ENCODE results near the gene GFI1B.
A peak's percentile ranks its signal among the peaks of the same experiment; 100 is the strongest.

The GFI1B gene

GRCh38 chr9:132986640-132987620 is 8.4 kb downstream of the GFI1B start:
- Histone ChIP-seq H3K9me3 (ENCODE audit: insufficient read depth, low read depth, low read length) (no peaks in the 10 kb centered on the region), H3K27me3 (ENCODE audit: insufficient read depth, low read length, poor library complexity, severe bottlenecking) (no peaks in the 10 kb centered on the region), H2AFZ (ENCODE audit: low read length) (no peak overlapping the region), H3F3A (ENCODE audit: low read depth) (peaks cover 28% of the 10 kb centered on the region), H3K9ac (ENCODE audit: low read depth, low read length, poor library complexity, severe bottlenecking) (peak overlapping the region; percentile 99), H3K9me2 (replicated peaks; ENCODE audit: low read depth, low read length) (no peaks in the 10 kb centered on the region), H4K20me1 (ENCODE audit: insufficient read depth, low read length, poor library complexity, severe bottlenecking) (peaks cover 7% of the 10 kb centered on the region), H3K4me3 (ENCODE audit: low read length, poor library complexity, severe bottlenecking) (peak overlapping the region; percentile 67), H3K79me2 (ENCODE audit: insufficient read depth, low read length) (peaks cover 93% of the 10 kb centered on the region), H3K4me1 (ENCODE audit: insufficient read depth, low read length, poor library complexity, severe bottlenecking) (peaks cover 81% of the 10 kb centered on the region), H3K36me3 (ENCODE audit: insufficient read depth, low read length) (peaks cover 53% of the 10 kb centered on the region), H3K4me2 (ENCODE audit: low read depth, low read length, poor library complexity, severe bottlenecking) (peak overlapping the region; percentile 95)
- TF ChIP-seq CTCF (conservative IDR thresholded peaks at IDR 0.05; ENCODE audit: low read length) (no peak), EZH2phosphoT487 (IDR thresholded peaks at IDR 0.05; ENCODE audit: borderline replicate concordance) (no peak)

GRCh38 chr9:132988244-132989013 is 9.9 kb downstream of the GFI1B start:
- peaks cover 86% of the 10 kb centered on the region for H3K79me2 ChIP-seq (ENCODE audit: insufficient read depth, low read length)
- H3F3A ChIP-seq (ENCODE audit: low read depth): peaks cover 37% of the 10 kb centered on the region
- H3K9ac ChIP-seq (ENCODE audit: low read depth, low read length, poor library complexity, severe bottlenecking): no peak overlapping the region
- H4K20me1 ChIP-seq (ENCODE audit: insufficient read depth, low read length, poor library complexity, severe bottlenecking): peaks cover 7% of the 10 kb centered on the region
- TF ChIP-seq CTCF (conservative IDR thresholded peaks at IDR 0.05; ENCODE audit: low read length): no peak
- no peak for TF ChIP-seq EZH2phosphoT487 (IDR thresholded peaks at IDR 0.05; ENCODE audit: borderline replicate concordance)
- H3K36me3 ChIP-seq (ENCODE audit: insufficient read depth, low read length): peaks cover 64% of the 10 kb centered on the region
- no peaks in the 10 kb centered on the region for H3K9me2 ChIP-seq (replicated peaks; ENCODE audit: low read depth, low read length)
- H2AFZ ChIP-seq (ENCODE audit: low read length): no peak overlapping the region
- peak overlapping the region; percentile 95 for H3K4me2 ChIP-seq (ENCODE audit: low read depth, low read length, poor library complexity, severe bottlenecking)
- peaks cover 82% of the 10 kb centered on the region for H3K4me1 ChIP-seq (ENCODE audit: insufficient read depth, low read length, poor library complexity, severe bottlenecking)
- H3K9me3 ChIP-seq (ENCODE audit: insufficient read depth, low read depth, low read length): no peaks in the 10 kb centered on the region
- no peak overlapping the region for H3K4me3 ChIP-seq (ENCODE audit: low read length, poor library complexity, severe bottlenecking)
- H3K27me3 ChIP-seq (ENCODE audit: insufficient read depth, low read length, poor library complexity, severe bottlenecking): no peaks in the 10 kb centered on the region

DNA sequence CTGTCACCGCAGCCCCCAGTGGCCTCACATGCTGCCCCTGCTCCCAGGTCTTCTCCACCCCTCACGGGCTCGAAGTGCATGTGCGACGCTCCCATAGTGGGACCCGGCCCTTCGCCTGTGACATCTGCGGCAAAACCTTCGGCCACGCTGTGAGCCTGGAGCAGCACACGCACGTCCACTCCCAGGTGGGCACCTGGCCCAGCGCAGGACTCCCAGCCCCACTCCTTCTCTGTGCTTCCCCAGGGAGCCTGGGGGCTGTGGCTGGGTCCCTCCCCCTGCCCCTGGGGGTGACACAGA is 10.5 kb downstream of the GFI1B start:
- Histone ChIP-seq H3K9me3 (ENCODE audit: insufficient read depth, low read depth, low read length) (no peaks in the 10 kb centered on the region), H4K20me1 (ENCODE audit: insufficient read depth, low read length, poor library complexity, severe bottlenecking) (peaks cover 7% of the 10 kb centered on the region), H3K4me2 (ENCODE audit: low read depth, low read length, poor library complexity, severe bottlenecking) (peak overlapping the region; percentile 4), H3K36me3 (ENCODE audit: insufficient read depth, low read length) (peaks cover 70% of the 10 kb centered on the region), H3K79me2 (ENCODE audit: insufficient read depth, low read length) (peaks cover 84% of the 10 kb centered on the region), H3K9me2 (replicated peaks; ENCODE audit: low read depth, low read length) (no peaks in the 10 kb centered on the region), H3K4me3 (ENCODE audit: low read length, poor library complexity, severe bottlenecking) (no peak overlapping the region), H3F3A (ENCODE audit: low read depth) (peaks cover 32% of the 10 kb centered on the region), H3K4me1 (ENCODE audit: insufficient read depth, low read length, poor library complexity, severe bottlenecking) (peaks cover 82% of the 10 kb centered on the region), H3K27me3 (ENCODE audit: insufficient read depth, low read length, poor library complexity, severe bottlenecking) (no peaks in the 10 kb centered on the region), H3K9ac (ENCODE audit: low read depth, low read length, poor library complexity, severe bottlenecking) (no peak overlapping the region), H2AFZ (ENCODE audit: low read length) (no peak overlapping the region)
- TF ChIP-seq CTCF (conservative IDR thresholded peaks at IDR 0.05; ENCODE audit: low read length): no peak
- no peak for TF ChIP-seq EZH2phosphoT487 (IDR thresholded peaks at IDR 0.05; ENCODE audit: borderline replicate concordance)

Data from Loucy (cell line).